DND-41 (cell line): ENCODE results near the gene PMAIP1.

ENCODE experiments used
- CTCF ChIP-seq: IDR thresholded peaks from 2 replicates; pipeline ENCODE4 v1.5.1; 2012; ENCODE audit warnings: borderline replicate concordance, low read length, moderate library complexity, mild to moderate bottlenecking; ENCODE audit not compliant: poor library complexity, severe bottlenecking; ENCODE audit errors: extremely low read depth
- EZH2 ChIP-seq: IDR thresholded peaks from 3 replicates; pipeline ENCODE4 v1.6.1; 2012; ENCODE audit warnings: borderline replicate concordance, low read depth, mild to moderate bottlenecking, moderate library complexity, low read length, inconsistent platforms; ENCODE audit not compliant: severe bottlenecking

- TF ChIP-seq CTCF (no peak), EZH2 (no peak)
Observed at GRCh38 chr18:59907660-59908059, 7.9 kb downstream of the PMAIP1 start.
